Measurements from ENCODE around the gene HIVEP3. TPM values are rescaled to one million over a fixed set of nuclear protein-coding genes. Genes with fewer than 3 reads are reported as not detected.

HIVEP3 gene
- total RNA-seq, 2 donors from 2014 or later, result 0.13 to 0.99 TPM

DNA sequence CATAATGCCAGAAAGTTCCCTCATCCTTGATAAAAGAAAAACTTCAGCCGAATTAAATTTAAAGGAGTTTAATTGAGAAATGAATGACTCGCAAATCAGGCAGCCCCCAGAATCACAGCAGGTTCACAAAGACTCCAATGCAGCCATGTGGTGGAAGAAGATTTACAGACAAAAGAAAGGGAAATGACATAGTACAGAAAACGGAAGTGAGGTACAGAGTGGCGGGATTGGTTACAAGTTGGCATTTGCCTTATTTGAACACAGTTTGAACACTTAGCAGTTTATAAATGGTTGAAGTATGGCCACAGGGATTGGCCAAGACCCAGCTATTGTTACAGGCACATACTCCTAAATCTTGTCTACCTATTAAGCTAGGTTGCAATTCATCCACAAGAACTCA lies 46.6 kb downstream of the HIVEP3 start:
- TF ChIP-seq, protein P1, sequence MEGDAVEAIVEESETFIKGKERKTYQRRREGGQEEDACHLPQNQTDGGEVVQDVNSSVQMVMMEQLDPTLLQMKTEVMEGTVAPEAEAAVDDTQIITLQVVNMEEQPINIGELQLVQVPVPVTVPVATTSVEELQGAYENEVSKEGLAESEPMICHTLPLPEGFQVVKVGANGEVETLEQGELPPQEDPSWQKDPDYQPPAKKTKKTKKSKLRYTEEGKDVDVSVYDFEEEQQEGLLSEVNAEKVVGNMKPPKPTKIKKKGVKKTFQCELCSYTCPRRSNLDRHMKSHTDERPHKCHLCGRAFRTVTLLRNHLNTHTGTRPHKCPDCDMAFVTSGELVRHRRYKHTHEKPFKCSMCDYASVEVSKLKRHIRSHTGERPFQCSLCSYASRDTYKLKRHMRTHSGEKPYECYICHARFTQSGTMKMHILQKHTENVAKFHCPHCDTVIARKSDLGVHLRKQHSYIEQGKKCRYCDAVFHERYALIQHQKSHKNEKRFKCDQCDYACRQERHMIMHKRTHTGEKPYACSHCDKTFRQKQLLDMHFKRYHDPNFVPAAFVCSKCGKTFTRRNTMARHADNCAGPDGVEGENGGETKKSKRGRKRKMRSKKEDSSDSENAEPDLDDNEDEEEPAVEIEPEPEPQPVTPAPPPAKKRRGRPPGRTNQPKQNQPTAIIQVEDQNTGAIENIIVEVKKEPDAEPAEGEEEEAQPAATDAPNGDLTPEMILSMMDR (conservative IDR thresholded peaks at IDR 0.05), result no peak
- H3K27ac Mint-ChIP-seq, result no peak overlapping the region
- peaks cover 38% of the 10 kb centered on the region for H3K4me1 Mint-ChIP-seq

DNA sequence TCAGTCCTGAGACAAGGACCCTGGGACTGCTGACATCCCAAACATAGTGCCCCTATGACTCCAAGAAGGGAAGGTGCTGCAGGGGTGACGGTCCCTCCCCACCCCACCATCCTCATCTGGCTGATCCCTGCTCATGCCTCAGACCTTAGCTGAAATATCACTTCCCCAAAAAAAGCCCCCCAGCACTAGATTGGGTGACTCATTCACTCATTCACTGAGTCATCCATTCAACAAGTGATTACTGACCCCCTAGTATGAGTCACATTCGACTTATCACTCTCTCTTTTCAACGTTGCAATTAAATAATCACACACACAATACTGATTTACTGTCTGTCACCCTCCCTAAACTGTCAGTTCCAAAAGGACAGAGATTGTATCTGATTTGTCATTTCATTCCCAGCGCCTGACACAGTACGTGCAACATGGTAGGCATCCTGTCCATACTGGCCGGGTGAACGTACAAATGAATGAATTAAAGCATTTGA lies 48.6 kb downstream of the HIVEP3 start:
- no peak overlapping the region for H3K27ac ChIP-seq (ENCODE audit: low read depth, low read length)
- no peak for DNase-seq
- WGBS, 2 experiments (ENCODE audit: insufficient coverage in 1 of 2, insufficient read length in 1 of 2), result 61 to 67% methylated on average over 5 to 7 of the region's 7 CpGs
- H3K36me3 Mint-ChIP-seq (ENCODE audit: low read depth), result no peaks in the 10 kb centered on the region
- peaks cover 31% of the 10 kb centered on the region for H3K4me1 Mint-ChIP-seq
- no peak overlapping the region for H3K9ac ChIP-seq (ENCODE audit: extremely low read depth, low read length, poor library complexity, severe bottlenecking)
- no peak overlapping the region for H3K4me3 Mint-ChIP-seq
- peaks cover 20% of the 10 kb centered on the region for H3K27me3 ChIP-seq (ENCODE audit: control insufficient read depth, insufficient read depth, low read length, poor library complexity, severe bottlenecking)
- H3K9me3 ChIP-seq (ENCODE audit: control insufficient read depth, low read length), result no peaks in the 10 kb centered on the region
- no peaks in the 10 kb centered on the region for H3K36me3 ChIP-seq (ENCODE audit: control insufficient read depth, insufficient read depth, low read length)
- H3K4me3 ChIP-seq (ENCODE audit: low read length), result no peak overlapping the region
- peaks cover 24% of the 10 kb centered on the region for H3K27me3 Mint-ChIP-seq (ENCODE audit: insufficient read depth)
- peaks cover 22% of the 10 kb centered on the region for H3K4me1 ChIP-seq (ENCODE audit: control insufficient read depth, insufficient read depth, low read length)
- TF ChIP-seq, protein P1 (conservative IDR thresholded peaks at IDR 0.05), result no peak
- no peak overlapping the region for H3K27ac Mint-ChIP-seq
- no peaks in the 10 kb centered on the region for H3K9me3 Mint-ChIP-seq

More for the DNA sequence above, 46.6 kb downstream of the HIVEP3 start:
- WGBS, 2 experiments (ENCODE audit: insufficient coverage in 1 of 2, insufficient read length in 1 of 2), result 90 to 95% methylated on average over 3 to 4 of the region's 4 CpGs
- no peaks in the 10 kb centered on the region for H3K36me3 Mint-ChIP-seq (ENCODE audit: low read depth)
- Histone ChIP-seq H3K4me3 (ENCODE audit: low read length) (no peak overlapping the region), H3K9me3 (ENCODE audit: control insufficient read depth, low read length) (no peaks in the 10 kb centered on the region), H3K9ac (ENCODE audit: extremely low read depth, low read length, poor library complexity, severe bottlenecking) (no peak overlapping the region), H3K4me1 (ENCODE audit: control insufficient read depth, insufficient read depth, low read length) (peaks cover 31% of the 10 kb centered on the region), H3K27me3 (ENCODE audit: control insufficient read depth, insufficient read depth, low read length, poor library complexity, severe bottlenecking) (peaks cover 4% of the 10 kb centered on the region), H3K27ac (ENCODE audit: low read depth, low read length) (no peak overlapping the region), H3K36me3 (ENCODE audit: control insufficient read depth, insufficient read depth, low read length) (no peaks in the 10 kb centered on the region)
- DNase-seq, result no peak
- no peak overlapping the region for H3K4me3 Mint-ChIP-seq
- no peaks in the 10 kb centered on the region for H3K9me3 Mint-ChIP-seq
- peaks cover 6% of the 10 kb centered on the region for H3K27me3 Mint-ChIP-seq (ENCODE audit: insufficient read depth)

DNA sequence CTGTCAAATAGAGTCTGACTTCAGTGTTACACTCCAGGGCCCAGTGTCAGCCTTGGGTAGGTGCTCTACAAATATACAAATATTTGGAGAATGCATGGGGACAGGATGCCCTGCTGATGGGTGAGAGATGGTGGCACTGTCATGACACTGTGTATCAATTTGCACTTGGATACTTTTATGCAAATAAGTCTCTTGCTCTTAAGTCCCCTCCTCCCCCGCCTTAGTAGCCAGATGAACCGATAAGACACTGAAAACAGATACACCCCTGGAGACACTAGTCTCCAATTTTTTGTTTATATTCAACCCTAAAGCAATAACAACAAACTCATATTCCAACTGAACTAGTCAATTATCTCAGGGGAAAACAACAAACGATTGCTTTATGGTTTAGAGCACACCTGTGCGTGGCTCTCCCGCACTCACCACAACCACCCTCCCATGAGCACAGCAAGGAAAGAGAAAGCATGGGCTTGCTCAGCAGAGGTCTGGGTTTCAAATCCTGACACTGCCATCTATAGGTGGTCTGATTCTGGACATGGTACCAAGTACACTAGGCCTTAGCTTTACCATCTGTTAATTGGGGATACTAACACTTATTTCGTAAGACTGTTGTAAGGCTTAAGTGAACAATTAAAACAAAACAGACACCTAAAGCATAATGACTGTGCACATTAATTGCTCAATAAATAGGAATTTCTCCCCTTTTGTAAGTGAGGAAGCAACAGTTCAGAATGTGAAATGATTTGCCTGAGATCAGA lies 50.3 kb downstream of the HIVEP3 start:
- H3K4me1 ChIP-seq (ENCODE audit: control insufficient read depth, insufficient read depth, low read length), result peaks cover 23% of the 10 kb centered on the region
- no peak overlapping the region for H3K27ac Mint-ChIP-seq
- H3K36me3 ChIP-seq (ENCODE audit: control insufficient read depth, insufficient read depth, low read length), result no peaks in the 10 kb centered on the region
- H3K27me3 ChIP-seq (ENCODE audit: control insufficient read depth, insufficient read depth, low read length, poor library complexity, severe bottlenecking), result peaks cover 24% of the 10 kb centered on the region
- H3K9me3 ChIP-seq (ENCODE audit: control insufficient read depth, low read length), result no peaks in the 10 kb centered on the region
- no peak overlapping the region for H3K4me3 ChIP-seq (ENCODE audit: low read length)
- peaks cover 39% of the 10 kb centered on the region for H3K27me3 Mint-ChIP-seq (ENCODE audit: insufficient read depth)
- H3K9ac ChIP-seq (ENCODE audit: extremely low read depth, low read length, poor library complexity, severe bottlenecking), result no peak overlapping the region
- no peaks in the 10 kb centered on the region for H3K36me3 Mint-ChIP-seq (ENCODE audit: low read depth)
- H3K9me3 Mint-ChIP-seq, result no peaks in the 10 kb centered on the region
- TF ChIP-seq, protein P1 (conservative IDR thresholded peaks at IDR 0.05), result peak; percentile 47
- H3K4me1 Mint-ChIP-seq, result peaks cover 31% of the 10 kb centered on the region
- no peak overlapping the region for H3K27ac ChIP-seq (ENCODE audit: low read depth, low read length)
- H3K4me3 Mint-ChIP-seq, result no peak overlapping the region
- no peak for DNase-seq
- WGBS, 2 experiments (ENCODE audit: insufficient coverage in 1 of 2, insufficient read length in 1 of 2), result 92 to 100% methylated on average over 3 to 6 of the region's 6 CpGs
